Endothelial cell of umbilical vein (primary cell): ENCODE data around the gene SLC12A5. TPM values are rescaled to one million over a fixed set of nuclear protein-coding genes. Genes with fewer than 3 reads are reported as not detected.

Source experiments
- BruUV-seq: library from RNA; stranded (reverse); fragments of 400-500 nt; replicated peaks from 2 replicates; lab custom pipeline; 2021; lab: Mats Ljungman, UMichigan
- CTCF ChIA-PET: fragments of 300-600, 350-600 bp; sonication (Branson Sonifier 250); formaldehyde crosslinking; loops from one replicate; lab custom pipeline; 2021; ENCODE audit warnings: antibody characterized with exemption, inconsistent platforms; lab: Charles Lee
- POLR2A ChIA-PET: fragments of 300-600, 350-600 bp; sonication (Branson Sonifier 250); formaldehyde crosslinking; loops from one replicate; lab custom pipeline; 2021; ENCODE audit warnings: antibody characterized with exemption, inconsistent platforms; lab: Charles Lee
- DNase-seq: peaks from one replicate; pipeline ENCODE4 v3.0.0-alpha.2; 2011; ENCODE audit warnings: low read depth, low spot score
- FAIRE-seq: peaks from 2 replicates; lab custom pipeline; 2011; peaks lifted over from hg19 to GRCh38; lab: Jason Lieb, UNC
- H2AFZ ChIP-seq: 2 replicates; pipeline ENCODE4 v1.6.0; 2012; ENCODE audit warnings: low read depth, low read length, control low read depth, inconsistent platforms
- H3K27ac ChIP-seq: 2 replicates; pipeline ENCODE4 v1.5.1; 2011; ENCODE audit warnings: low read depth, mild to moderate bottlenecking, control low read depth, low read length, moderate library complexity; ENCODE audit not compliant: insufficient read depth
- H3K27me3 ChIP-seq, 2 experiments: 2 replicates each; pipeline versions ENCODE4 v1.6.0 to v1.6.1; 2011; ENCODE audit warnings: low read length in 2 of 2, mixed read lengths in 1 of 2; ENCODE audit not compliant: control insufficient read depth in 2 of 2, insufficient read depth in 2 of 2
- H3K36me3 ChIP-seq, 2 experiments: 2 replicates in 1 of 2; 3 replicates in 1 of 2; pipeline ENCODE4 v1.5.1; 2011; ENCODE audit warnings: low read length in 2 of 2, mild to moderate bottlenecking in 1 of 2, moderate library complexity in 1 of 2; ENCODE audit not compliant: control insufficient read depth in 2 of 2, insufficient read depth in 2 of 2; ENCODE audit errors: extremely low read depth in 1 of 2
- H3K4me1 ChIP-seq: 3 replicates; pipeline ENCODE4 v1.5.1; 2011; ENCODE audit warnings: mild to moderate bottlenecking, low read length; ENCODE audit not compliant: control insufficient read depth, insufficient read depth; ENCODE audit errors: extremely low read depth
- H3K4me2 ChIP-seq: 2 replicates; pipeline ENCODE4 v1.6.1; 2011; ENCODE audit warnings: low read length, control low read depth, mixed read lengths; ENCODE audit not compliant: insufficient read depth
- H3K4me3 ChIP-seq, 3 experiments: fragments of 200-600 bp in 1 of 3; sonication (generic), shearing (Covaris generic) in 1 of 3; replicated peaks in 1 of 3; 2 replicates each; pipeline ENCODE4 v1.5.1; 2011 to 2016; ENCODE audit warnings: control low read depth in 3 of 3, low read length in 3 of 3, mild to moderate bottlenecking in 2 of 3, inconsistent platforms in 1 of 3, low read depth in 1 of 3, moderate library complexity in 1 of 3; ENCODE audit not compliant: insufficient read depth in 1 of 3
- H3K79me2 ChIP-seq: 2 replicates; pipeline ENCODE4 v1.6.0; 2012; ENCODE audit warnings: low read length, inconsistent platforms; ENCODE audit not compliant: control insufficient read depth, insufficient read depth
- H3K9ac ChIP-seq: replicated peaks from 2 replicates; pipeline ENCODE3; 2011; ENCODE audit warnings: low read length, control low read depth; ENCODE audit not compliant: insufficient read depth; ENCODE audit errors: extremely low read depth
- H3K9me1 ChIP-seq: replicated peaks from 3 replicates; pipeline ENCODE4 v1.6.0; 2011; ENCODE audit warnings: mild to moderate bottlenecking, low read length; ENCODE audit not compliant: control insufficient read depth, insufficient read depth; ENCODE audit errors: extremely low read depth
- H3K9me3 ChIP-seq: replicated peaks from 2 replicates; pipeline ENCODE4 v1.5.1; 2012; ENCODE audit warnings: low read length, inconsistent platforms; ENCODE audit not compliant: control insufficient read depth, insufficient read depth
- H4K20me1 ChIP-seq: replicated peaks from 2 replicates; pipeline ENCODE3; 2011; ENCODE audit warnings: mild to moderate bottlenecking, low read length; ENCODE audit not compliant: control insufficient read depth, insufficient read depth; ENCODE audit errors: extremely low read depth
- CTCF ChIP-seq, 2 donors: IDR thresholded peaks; 1 replicate in 1 of 2; 2 replicates in 1 of 2; pipeline ENCODE4 v1.5.1; 2011; ENCODE audit warnings: low read length in 2 of 2, mild to moderate bottlenecking in 2 of 2, moderate library complexity in 2 of 2, control low read depth in 1 of 2, inconsistent platforms in 1 of 2, low read depth in 1 of 2; ENCODE audit not compliant: insufficient read depth in 1 of 2; ENCODE audit errors: extremely low read depth in 1 of 2
- EZH2 ChIP-seq: IDR thresholded peaks from 2 replicates; pipeline ENCODE4 v1.6.1; 2012; ENCODE audit warnings: borderline replicate concordance, low read depth, mild to moderate bottlenecking, moderate library complexity, low read length, inconsistent platforms; ENCODE audit not compliant: severe bottlenecking
- FOS ChIP-seq: IDR thresholded peaks from 2 replicates; pipeline ENCODE4 v1.6.1; 2011; ENCODE audit warnings: mild to moderate bottlenecking, low read length, moderate library complexity, borderline replicate concordance; ENCODE audit not compliant: insufficient read depth
- GATA2 ChIP-seq: IDR thresholded peaks from 2 replicates; pipeline ENCODE4 v1.7.0; 2011; ENCODE audit warnings: low read depth, mild to moderate bottlenecking, moderate library complexity, mixed read lengths, low read length; ENCODE audit not compliant: insufficient read length, insufficient read depth
- JUN ChIP-seq: IDR thresholded peaks from 2 replicates; pipeline ENCODE4 v1.6.1; 2011; ENCODE audit warnings: borderline replicate concordance, low read depth; ENCODE audit not compliant: insufficient read length, insufficient read depth
- MAX ChIP-seq: IDR thresholded peaks from 2 replicates; pipeline ENCODE4 v1.6.1; 2011; ENCODE audit not compliant: insufficient read depth, insufficient read length
- MYC ChIP-seq: IDR thresholded peaks from one replicate; pipeline ENCODE4 v1.6.1; 2011; ENCODE audit warnings: mild to moderate bottlenecking, low read depth, low read length
- POLR2A ChIP-seq: IDR thresholded peaks from 2 replicates; pipeline ENCODE4 v1.6.1; 2012; ENCODE audit warnings: low read depth, mild to moderate bottlenecking, control low read depth, low read length
- POLR2AphosphoS5 ChIP-seq: IDR thresholded peaks from 2 replicates; pipeline ENCODE4 v1.6.1; 2012; ENCODE audit warnings: low read depth, mild to moderate bottlenecking, control low read depth, low read length, moderate library complexity; ENCODE audit not compliant: insufficient read depth
- dilution Hi-C: fragments of 300-500 bp; cut with MboI; formaldehyde crosslinking; loops from one replicate; pipeline ENCODE4 v1.15.0; 2019; ENCODE audit warnings: low sequenced_read_pairs; ENCODE audit not compliant: extremely low pct_ligation_motif_present
- intact Hi-C: fragments of 100-400 bp; cut with micrococcal nuclease; formaldehyde crosslinking; loops from one replicate; pipeline ENCODE4 v1.10.0; 2022
- polyA plus RNA-seq, 4 experiments: library from polyadenylated mRNA; depleted of rRNA in 3 of 4; stranded (reverse) in 3 of 4; unstranded in 1 of 4; fragments of >200 nt; gene quantifications; 2 replicates each; pipeline versions ENCODE4 v1.2.1 to v1.2.3, GENCODE V29; 2011 to 2012; ENCODE audit warnings: missing spikeins in 1 of 4
- total RNA-seq: library from RNA; stranded (reverse); gene quantifications from 2 replicates; pipeline ENCODE4 v1.2.3, GENCODE V29; 2021

The SLC12A5 gene
- total and polyA plus RNA-seq, 2 donors (not counting 3 experiments of a cell fraction or from before 2014, with no cell fraction given), result 1.6 to 2.3 TPM

- dilution Hi-C loops (no loop called here), intact Hi-C loops (loop anchor here (10.0 kb wide), 1 partner anchor 268 kb away; the partner anchor contains the start of gene UBE2C)
- Histone ChIP-seq H2AFZ (no peak overlapping the region), H3K27ac (no peak overlapping the region), H3K79me2 (peaks cover 89% of the 10 kb centered on the region), H4K20me1 (peaks cover 38% of the 10 kb centered on the region), H3K9ac (no peak overlapping the region), H3K9me3 (no peaks in the 10 kb centered on the region), H3K4me1 (peaks cover 12% of the 10 kb centered on the region), H3K27me3 (no peaks in the 10 kb centered on the region), H3K9me1 (no peaks in the 10 kb centered on the region), H3K4me3 (no peak overlapping the region), H3K4me2 (no peak overlapping the region), H3K36me3 (peaks cover 6 to 7% of the 10 kb centered on the region in 2 experiments)
- FAIRE-seq, result no peak
- TF ChIP-seq JUN (no peak), GATA2 (no peak), CTCF (IDR thresholded peaks at IDR 0.05; ENCODE audit: extremely low read depth in 1 of 2, insufficient read depth in 1 of 2, low read depth in 1 of 2, low read length in 2 of 2) (no peak), POLR2A (no peak), FOS (no peak), MYC (no peak), MAX (no peak), EZH2 (no peak), POLR2AphosphoS5 (no peak)
- no TSS peak for BruUV-seq
- ChIA-PET POLR2A (no interaction called here), CTCF (interaction anchor here (0.8 to 1.1 kb wide), 3 partner anchors 56 to 96 kb away, joined by 3 read pairs; no protein-coding TSS in a partner anchor)
- no peak for DNase-seq
Measured at GRCh38 chr20:46083101-46083500, 54.1 kb downstream of the SLC12A5 start.
